KOPT-K1 (cell line): ENCODE measurements around the gene LIFR.

ENCODE experiments used
- H3K27ac ChIP-seq: fragments of 200-600 bp; sonication (generic); 2 replicates; pipeline ENCODE4 v1.5.1; 2016; ENCODE audit warnings: antibody characterized with exemption, mild to moderate bottlenecking, low read depth, low read length; ENCODE audit not compliant: poor library complexity, severe bottlenecking
- H3K36me3 ChIP-seq: fragments of 200-600 bp; sonication (generic); 2 replicates; pipeline ENCODE4 v1.5.1; 2017; ENCODE audit warnings: antibody characterized with exemption, mild to moderate bottlenecking, low read length, moderate library complexity; ENCODE audit not compliant: insufficient read depth
- H3K9me3 ChIP-seq: fragments of 200-600 bp; sonication (generic); 2 replicates; pipeline ENCODE4 v1.5.1; 2017; ENCODE audit warnings: antibody characterized with exemption, low read length, mild to moderate bottlenecking; ENCODE audit not compliant: insufficient read depth, poor library complexity, severe bottlenecking

The LIFR gene

DNA sequence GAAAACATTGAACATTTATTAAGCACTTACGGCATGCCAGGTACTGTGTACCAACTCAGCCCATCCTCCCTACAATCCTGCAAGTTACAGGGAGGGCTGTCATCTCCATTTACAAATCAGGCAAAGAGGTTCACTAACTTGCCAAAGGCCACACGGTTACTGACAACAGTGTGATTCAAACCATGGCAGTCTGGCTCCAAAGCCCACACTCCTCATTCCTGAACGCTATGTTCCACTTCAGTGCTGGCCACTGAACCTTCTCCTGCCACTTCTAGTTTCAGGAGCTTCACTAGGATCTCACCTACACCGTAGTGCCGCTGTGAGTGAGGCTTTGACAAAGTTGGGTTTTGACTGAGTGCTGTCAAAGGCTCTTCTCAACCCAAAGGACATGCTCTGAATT is 7.2 kb upstream of the LIFR start:
- no peaks in the 10 kb centered on the region for H3K9me3 ChIP-seq

DNA sequence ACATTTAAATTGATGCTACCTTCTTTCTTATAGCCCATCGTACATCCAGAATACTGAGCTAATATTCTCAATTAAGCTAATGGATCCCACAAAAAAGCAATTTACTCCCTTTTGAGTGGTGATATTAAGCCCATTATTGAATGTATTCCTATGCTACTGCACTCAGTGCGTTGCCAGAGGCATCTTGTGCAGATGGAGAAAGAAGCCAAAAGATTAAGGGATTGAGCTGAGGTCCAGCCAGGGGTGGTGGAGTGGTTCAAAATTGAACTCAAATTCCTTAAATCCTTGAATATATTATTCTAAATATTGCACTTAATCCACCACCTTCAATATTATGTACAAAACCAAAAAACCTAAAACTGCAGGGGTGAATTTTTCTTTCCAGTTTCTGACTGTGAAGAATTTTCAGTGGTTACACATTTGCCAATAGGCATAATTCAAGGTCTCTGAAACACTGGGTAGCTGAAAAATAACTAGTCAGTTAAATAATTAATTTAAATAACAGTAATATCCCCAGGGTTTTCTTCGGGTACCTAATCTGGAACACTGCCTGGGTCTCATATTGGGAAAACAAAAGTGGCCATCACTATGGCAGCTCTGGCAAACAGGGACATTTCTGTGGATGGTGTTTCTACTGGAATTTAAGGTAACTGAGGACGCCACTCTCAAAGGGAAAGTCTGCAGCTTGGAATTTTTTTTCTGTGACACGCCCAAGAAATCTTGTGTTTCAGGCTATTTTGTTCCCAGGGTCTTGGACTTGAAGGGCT is 6.2 kb upstream of the LIFR start:
- Histone ChIP-seq H3K9me3 (no peaks in the 10 kb centered on the region), H3K36me3 (no peaks in the 10 kb centered on the region), H3K27ac (no peak overlapping the region)

More for the DNA sequence above, 7.2 kb upstream of the LIFR start:
- Histone ChIP-seq H3K27ac (no peak overlapping the region), H3K36me3 (no peaks in the 10 kb centered on the region)

GRCh38 chr5:38559428-38559827 is 3.0 kb upstream of the LIFR start:
- Histone ChIP-seq H3K27ac (no peak overlapping the region), H3K36me3 (no peaks in the 10 kb centered on the region)

DNA sequence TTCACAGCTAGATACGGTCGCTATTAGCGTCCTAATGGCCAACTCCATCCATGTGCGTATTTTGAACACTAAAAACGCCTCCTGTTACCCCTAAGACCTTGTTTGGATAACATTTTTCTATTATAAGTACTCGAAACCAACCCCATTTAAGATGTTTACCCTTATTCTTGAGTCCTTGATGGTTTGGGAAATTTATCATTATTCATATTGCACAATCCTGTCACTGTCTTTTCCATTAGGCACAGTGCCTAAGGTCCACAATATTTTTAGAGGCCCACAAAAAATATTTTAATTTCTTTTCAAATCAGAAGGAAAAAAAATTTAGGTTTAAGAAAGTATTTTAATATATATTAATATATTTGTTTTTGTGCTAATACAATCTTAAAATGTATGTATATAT is 1.3 kb upstream of the LIFR start:
- Histone ChIP-seq H3K9me3 (no peaks in the 10 kb centered on the region), H3K36me3 (no peaks in the 10 kb centered on the region), H3K27ac (no peak overlapping the region)

More at GRCh38 chr5:38559428-38559827, 3.0 kb upstream of the LIFR start:
- H3K9me3 ChIP-seq: no peaks in the 10 kb centered on the region

DNA sequence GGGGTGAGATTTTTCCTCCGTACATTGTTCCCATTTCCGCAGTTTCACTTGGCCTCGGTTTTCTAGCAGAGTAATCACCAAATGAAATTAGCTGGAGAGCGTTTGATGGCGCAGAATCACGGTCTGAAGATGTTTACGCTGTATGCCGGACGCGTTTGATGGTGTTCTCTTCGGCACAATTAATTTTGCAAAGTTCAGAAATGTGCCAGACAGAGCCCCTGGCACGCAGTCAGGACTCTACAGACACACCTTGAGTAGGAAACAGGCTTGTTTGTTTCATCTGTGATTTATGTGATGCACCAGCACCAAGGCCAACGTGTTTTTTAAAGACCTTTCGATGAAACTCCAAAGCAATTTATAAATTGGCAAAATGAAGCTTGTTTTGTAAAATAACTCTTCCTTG is 863 bp upstream of the LIFR start:
- Histone ChIP-seq H3K27ac (no peak overlapping the region), H3K36me3 (no peaks in the 10 kb centered on the region), H3K9me3 (no peaks in the 10 kb centered on the region)

DNA sequence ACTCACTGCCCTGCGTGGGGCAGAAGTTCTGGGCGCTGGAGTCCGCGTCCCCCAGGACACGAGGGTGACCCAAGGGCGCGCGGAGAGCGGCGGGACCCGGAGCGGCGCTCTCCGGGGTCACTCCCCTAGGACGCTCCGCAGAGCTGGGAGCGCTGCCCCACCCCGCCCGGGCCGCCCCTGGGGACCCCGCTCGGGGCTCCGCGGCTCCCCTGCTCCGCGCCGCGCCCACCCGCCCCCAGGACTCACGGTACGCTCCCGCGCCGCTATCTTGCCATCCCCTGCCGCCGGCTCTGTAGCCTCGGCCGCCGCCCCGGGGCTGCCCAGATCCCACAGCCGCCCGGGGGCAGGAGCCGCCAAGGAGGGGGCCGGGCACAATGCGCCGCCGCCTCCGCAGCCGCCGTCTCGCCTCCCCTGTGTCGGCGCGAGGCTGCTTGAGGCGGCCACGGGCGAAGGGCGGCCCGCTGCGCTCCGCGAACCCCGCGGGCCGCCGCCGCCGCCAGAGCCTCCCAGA is 303 bp downstream of the LIFR start:
- Histone ChIP-seq H3K9me3 (no peaks in the 10 kb centered on the region), H3K36me3 (no peaks in the 10 kb centered on the region), H3K27ac (no peak overlapping the region)

DNA sequence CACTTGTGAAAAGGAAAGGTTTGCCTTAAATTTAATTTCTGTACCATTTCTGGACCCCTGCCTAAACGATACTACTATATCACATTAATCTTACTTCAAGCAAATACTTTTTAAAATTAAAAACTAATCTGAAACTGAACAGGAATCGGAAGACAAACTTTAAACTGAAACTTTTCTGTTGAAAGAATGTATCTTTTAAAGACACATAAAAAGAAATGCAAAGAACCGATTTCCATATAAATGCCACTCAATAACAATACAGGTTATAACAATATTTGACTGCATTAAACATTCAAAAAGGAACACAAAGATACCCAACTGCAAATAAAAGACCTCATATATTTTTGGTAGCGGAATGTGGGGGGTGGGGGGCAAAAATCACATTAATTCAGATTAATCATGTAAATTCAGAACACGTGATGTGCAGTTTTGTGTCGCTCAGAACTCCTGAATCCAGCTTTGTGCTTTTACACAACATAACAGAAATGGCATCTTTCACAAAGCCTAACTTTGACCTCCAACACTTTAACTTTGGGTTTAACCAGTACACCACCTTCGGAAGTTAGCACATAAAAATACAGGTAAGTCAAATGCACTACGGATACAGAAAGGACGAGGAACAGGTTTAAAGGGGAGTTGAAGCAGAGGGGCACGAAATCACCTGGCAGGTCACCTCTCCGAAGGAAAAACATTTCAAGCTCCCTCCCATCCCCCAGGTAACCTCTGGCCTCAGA is 925 bp downstream of the LIFR start:
- Histone ChIP-seq H3K9me3 (no peaks in the 10 kb centered on the region), H3K36me3 (no peaks in the 10 kb centered on the region), H3K27ac (no peak overlapping the region)

DNA sequence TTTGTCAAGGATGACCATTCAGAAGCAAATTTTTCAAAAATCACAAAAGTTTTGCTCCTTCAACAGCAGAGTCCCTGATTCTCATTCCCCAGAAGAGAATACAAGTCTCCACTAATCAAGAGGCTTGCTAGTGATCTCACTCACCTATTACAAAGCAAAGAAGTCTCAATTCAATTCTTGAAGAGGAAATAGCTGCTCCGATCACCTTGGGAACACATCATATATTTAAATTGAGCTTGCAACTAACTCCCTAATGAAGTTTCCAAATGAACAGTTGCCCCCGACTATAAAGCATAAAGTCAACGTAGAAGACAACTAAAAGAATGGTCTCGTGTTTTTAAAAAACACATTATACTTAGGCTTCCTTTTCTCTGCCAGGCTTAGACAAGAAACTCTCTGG is 1.6 kb downstream of the LIFR start:
- H3K9me3 ChIP-seq: no peaks in the 10 kb centered on the region
- no peaks in the 10 kb centered on the region for H3K36me3 ChIP-seq
- no peak overlapping the region for H3K27ac ChIP-seq

GRCh38 chr5:38554403-38554802 is 2.0 kb downstream of the LIFR start:
- no peaks in the 10 kb centered on the region for H3K9me3 ChIP-seq
- H3K27ac ChIP-seq: no peak overlapping the region
- H3K36me3 ChIP-seq: no peaks in the 10 kb centered on the region

DNA sequence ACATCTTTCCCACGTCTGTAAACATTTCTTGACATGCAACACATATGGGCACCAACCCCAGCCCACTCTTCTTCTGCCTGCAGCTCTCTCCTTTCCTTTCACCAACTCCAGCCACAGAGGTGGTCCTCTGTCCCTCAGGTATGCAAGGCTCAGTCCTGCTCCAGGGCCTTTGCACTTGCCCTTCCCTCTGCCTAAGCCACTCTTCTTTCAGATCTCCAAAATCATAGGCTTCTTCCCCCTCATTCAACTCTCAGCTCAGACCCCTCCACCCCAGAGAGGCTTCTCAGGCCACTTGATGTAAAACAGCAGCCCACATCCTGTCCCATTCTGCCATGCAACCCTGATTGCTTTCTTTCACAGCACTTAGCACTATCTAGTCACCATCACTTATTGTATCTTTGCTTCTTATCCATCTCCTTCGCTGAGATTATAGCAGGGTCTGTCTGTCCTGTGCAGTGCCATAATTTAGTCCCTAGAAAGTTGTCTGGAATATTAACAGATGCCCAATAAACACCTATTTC is 3.4 kb downstream of the LIFR start:
- Histone ChIP-seq H3K36me3 (no peaks in the 10 kb centered on the region), H3K9me3 (no peaks in the 10 kb centered on the region), H3K27ac (no peak overlapping the region)

DNA sequence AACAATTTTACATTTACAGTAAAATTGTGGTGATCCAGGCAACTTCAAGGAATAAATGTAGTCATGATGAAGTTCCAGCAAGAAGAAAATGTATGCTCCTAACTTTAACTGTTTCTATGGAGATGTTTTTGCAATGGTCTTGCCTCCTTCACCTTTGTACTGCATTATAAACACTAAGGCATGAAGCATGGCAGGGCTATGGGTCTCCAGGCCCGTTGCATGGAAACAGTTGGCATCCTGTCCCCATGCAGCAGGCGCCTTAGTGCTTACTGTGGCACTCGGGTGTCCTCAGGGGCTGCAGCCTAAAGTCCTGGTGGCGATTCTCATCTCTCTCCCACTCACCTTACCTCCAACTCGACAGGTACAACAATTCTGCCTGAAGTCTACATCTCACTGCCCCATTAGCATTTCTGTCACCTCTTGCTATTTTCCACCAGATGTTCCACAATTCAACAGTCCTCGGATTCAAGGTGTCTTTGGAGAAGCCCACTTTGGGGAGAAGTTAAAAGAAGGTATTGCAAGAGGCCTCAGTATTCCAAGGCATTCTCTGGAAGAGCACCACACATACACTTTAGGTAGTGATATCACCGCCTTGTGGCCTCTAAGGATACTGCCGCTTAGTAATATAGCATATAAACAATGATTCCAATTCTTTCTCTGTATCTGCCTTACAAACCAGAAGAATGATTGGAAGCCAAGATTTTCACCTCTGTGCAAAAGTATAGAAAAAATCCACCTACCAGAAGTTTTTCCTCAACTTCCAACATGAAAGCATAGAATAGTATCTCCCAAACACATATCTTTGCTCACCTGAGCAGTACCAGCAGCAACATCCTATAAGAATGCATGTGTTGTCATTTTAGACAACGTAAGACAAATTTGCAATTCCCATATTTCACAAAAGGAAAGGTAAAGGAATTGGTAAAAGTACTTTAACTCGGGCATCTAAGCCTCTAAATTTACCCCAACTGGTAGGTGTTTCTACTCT is 5.1 kb downstream of the LIFR start:
- H3K27ac ChIP-seq: no peak overlapping the region
- no peaks in the 10 kb centered on the region for H3K9me3 ChIP-seq
- no peaks in the 10 kb centered on the region for H3K36me3 ChIP-seq

DNA sequence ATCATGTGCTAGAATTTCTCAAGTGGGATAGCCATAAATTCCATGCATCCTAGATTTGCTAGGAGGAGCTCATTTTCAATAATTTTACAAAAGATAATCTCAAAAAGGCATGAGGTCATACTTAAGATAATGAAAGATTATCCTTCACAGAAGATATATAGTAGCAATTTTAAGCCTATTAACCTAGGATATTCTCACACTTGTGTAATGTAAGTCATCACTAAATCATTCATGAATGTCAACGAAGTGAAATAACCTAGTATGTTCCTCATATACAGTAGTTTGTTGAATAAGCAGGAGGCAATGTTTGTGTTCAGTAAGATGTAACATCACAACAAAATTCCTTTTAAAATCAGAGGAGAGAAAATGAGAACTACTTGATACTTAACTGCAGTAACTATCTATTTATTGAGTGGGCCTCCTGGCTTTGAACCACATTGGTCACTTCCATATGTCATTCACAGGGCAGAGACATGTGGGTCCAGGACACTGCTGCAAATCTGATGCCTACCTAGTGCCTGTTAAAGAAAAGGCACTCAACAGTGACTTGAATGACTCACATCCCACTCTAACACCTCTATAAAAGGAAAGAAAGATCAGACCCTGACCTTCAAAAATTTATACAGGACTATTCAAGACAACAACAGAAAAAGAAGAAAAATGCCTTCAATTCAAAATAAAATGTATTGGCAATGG is 8.2 kb downstream of the LIFR start:
- Histone ChIP-seq H3K9me3 (no peaks in the 10 kb centered on the region), H3K36me3 (no peaks in the 10 kb centered on the region), H3K27ac (no peak overlapping the region)

- H3K9me3 ChIP-seq: no peaks in the 10 kb centered on the region
These were observed 9.2 kb downstream of the LIFR start for GRCh38 chr5:38547257-38547656.

GRCh38 chr5:38546691-38547146 is 9.7 kb downstream of the LIFR start:
- no peaks in the 10 kb centered on the region for H3K9me3 ChIP-seq
- H3K36me3 ChIP-seq: no peaks in the 10 kb centered on the region
- H3K27ac ChIP-seq: no peak overlapping the region

More at GRCh38 chr5:38547257-38547656, 9.2 kb downstream of the LIFR start:
- H3K36me3 ChIP-seq: no peaks in the 10 kb centered on the region
- H3K27ac ChIP-seq: no peak overlapping the region
